Ovary (tissue), 9 donors: ENCODE data around the gene ST6GALNAC3. TPM values are rescaled to one million over a fixed set of nuclear protein-coding genes. Genes with fewer than 3 reads are reported as not detected.
"Not testable (repeated sequence)": the region's sequence is repeated elsewhere in the genome, so short reads cannot be mapped to it uniquely, and the experiment has no call there.

ENCODE experiments used
- DNase-seq, 5 donors: peaks; one replicate each; pipeline ENCODE4 v3.0.0-alpha.2; 2019 to 2020
- H3K27ac ChIP-seq, 2 donors: fragments of 200-600 bp; one replicate each; pipeline versions ENCODE4 v1.5.1 to v1.8.0; 2019 to 2022
- H3K27me3 ChIP-seq: fragments of 200-600 bp; one replicate; pipeline ENCODE4 v1.8.0; 2022
- H3K36me3 ChIP-seq: fragments of 200-600 bp; sonication (generic); one replicate; pipeline ENCODE4 v1.5.1; 2019
- H3K4me1 ChIP-seq: one replicate; pipeline ENCODE4 v1.8.1; 2013; ENCODE audit warnings: mild to moderate bottlenecking, moderate library complexity; ENCODE audit not compliant: insufficient read depth
- H3K4me3 ChIP-seq: fragments of 200-600 bp; sonication (generic); one replicate; pipeline ENCODE4 v1.5.1; 2017
- H3K9me3 ChIP-seq, 2 donors: fragments of 200-600 bp in 1 of 2; sonication (generic) in 1 of 2; one replicate each; pipeline versions ENCODE4 v1.5.1 to v1.8.1; 2013 to 2019; ENCODE audit warnings: mild to moderate bottlenecking in 1 of 2, moderate library complexity in 1 of 2
- CTCF ChIP-seq, 3 donors: fragments of 450-650 bp in 2 of 3; fragments of 200-600 bp in 1 of 3; IDR thresholded peaks; one replicate each; pipeline versions ENCODE4 v1.5.1 to v1.8.0; 2016 to 2022; ENCODE audit warnings: antibody characterized with exemption in 3 of 3, mild to moderate bottlenecking in 1 of 3
- EP300 ChIP-seq: sonication (generic); formaldehyde crosslinking; IDR thresholded peaks from one replicate; pipeline ENCODE4 v1.6.1; 2017; ENCODE audit warnings: antibody characterized with exemption
- POLR2A ChIP-seq: fragments of 450-650 bp; IDR thresholded peaks from one replicate; pipeline ENCODE4 v1.6.1; 2017; ENCODE audit warnings: antibody characterized with exemption, mild to moderate bottlenecking, moderate library complexity
- WGBS, 3 donors: extraction: QIAGEN DNeasy Blood & Tissue Kit in 1 of 3; methylation state at CpG; one replicate each; pipeline versions ENCODE4 v1.1.5 to v1.1.7; 2013 to 2017; 5-methylcytosine and 5-hydroxymethylcytosine counted together
- intact Hi-C, 4 donors: fragments of 100-400 bp; cut with DNase I; formaldehyde crosslinking; loops; one replicate each; pipeline versions ENCODE4 v1.11.0 to v1.15.1; 2022 to 2023
- polyA plus RNA-seq, 2 donors: library from polyadenylated mRNA; stranded (reverse); fragments of 200-250 nt in 1 of 2; fragments of 350-450 nt in 1 of 2; fragmentation: Illumina TruSeq in 1 of 2; extraction: RNeasy Lipid Tissue Mini Kit (QIAGEN cat#74804) in 1 of 2; gene quantifications; one replicate each; pipeline ENCODE4 v1.2.3, GENCODE V29; 2013 to 2014
- total RNA-seq, 7 donors: library from RNA; depleted of rRNA in 2 of 7; stranded (reverse); fragments of >200 nt in 2 of 7; fragmentation: NEBNext Ultra II Directional in 3 of 7; extraction: Animal tissue kit (Norgen Biotek cat#: 25700) in 3 of 7; gene quantifications; one replicate each; pipeline versions ENCODE4 v1.1.0 to v1.2.4, GENCODE V29; 2016 to 2023
- donor health status: DM: no; HTN: no; CAD: no; lungs with moderate emphysema.
- donor health status: DM: no; HTN: no; CAD: no.
- donor health status: Bipolar disorder and iron deficiency.
- donor health status: DM: yes; HTN: yes; CAD: no.
- donor health status: DM: no; HTN: no; CAD: no.
- donor health status: DM: yes; HTN: yes; CAD: no.

Gene ST6GALNAC3
- total and polyA plus RNA-seq, 9 donors, result 1.9 to 6.7 (median 4.0) TPM

GRCh38 chr1:76335882-76336281 is 261.3 kb downstream of the ST6GALNAC3 start:
- no peaks in the 10 kb centered on the region for H3K27me3 ChIP-seq
- intact Hi-C loops, result loop anchor here in 2 of 4 donors (5.0 to 10.0 kb wide), 2 partner anchors 786 to 789 kb away; no protein-coding TSS in a partner anchor
- DNase-seq, result no peak
- no peak overlapping the region for H3K4me3 ChIP-seq
- no peaks in the 10 kb centered on the region for H3K36me3 ChIP-seq
- H3K27ac ChIP-seq, result no peak overlapping the region
- no peak for TF ChIP-seq CTCF (IDR thresholded peaks at IDR 0.05)
- TF ChIP-seq EP300, result no peak
- no peak for TF ChIP-seq POLR2A
- H3K4me1 ChIP-seq, result peaks cover 9% of the 10 kb centered on the region
- H3K9me3 ChIP-seq, result no peaks in the 10 kb centered on the region

GRCh38 chr1:76336931-76337371 is 262.4 kb downstream of the ST6GALNAC3 start:
- no peak overlapping the region for H3K4me3 ChIP-seq
- TF ChIP-seq CTCF (IDR thresholded peaks at IDR 0.05), result no peak
- no peak for TF ChIP-seq EP300
- no peak for TF ChIP-seq POLR2A
- no peaks in the 10 kb centered on the region for H3K9me3 ChIP-seq
- intact Hi-C loops, result loop anchor here in 2 of 4 donors (5.0 to 10.0 kb wide), 2 partner anchors 785 to 788 kb away; no protein-coding TSS in a partner anchor
- peak; percentile 54 to 87 (median 80) for DNase-seq
- no peak overlapping the region for H3K27ac ChIP-seq
- 31 to 50% (median 46%) methylated on average over 8 of the region's 8 CpGs for WGBS, 3 donors
- no peaks in the 10 kb centered on the region for H3K36me3 ChIP-seq
- H3K27me3 ChIP-seq, result no peaks in the 10 kb centered on the region
- peaks cover 9% of the 10 kb centered on the region for H3K4me1 ChIP-seq

DNA sequence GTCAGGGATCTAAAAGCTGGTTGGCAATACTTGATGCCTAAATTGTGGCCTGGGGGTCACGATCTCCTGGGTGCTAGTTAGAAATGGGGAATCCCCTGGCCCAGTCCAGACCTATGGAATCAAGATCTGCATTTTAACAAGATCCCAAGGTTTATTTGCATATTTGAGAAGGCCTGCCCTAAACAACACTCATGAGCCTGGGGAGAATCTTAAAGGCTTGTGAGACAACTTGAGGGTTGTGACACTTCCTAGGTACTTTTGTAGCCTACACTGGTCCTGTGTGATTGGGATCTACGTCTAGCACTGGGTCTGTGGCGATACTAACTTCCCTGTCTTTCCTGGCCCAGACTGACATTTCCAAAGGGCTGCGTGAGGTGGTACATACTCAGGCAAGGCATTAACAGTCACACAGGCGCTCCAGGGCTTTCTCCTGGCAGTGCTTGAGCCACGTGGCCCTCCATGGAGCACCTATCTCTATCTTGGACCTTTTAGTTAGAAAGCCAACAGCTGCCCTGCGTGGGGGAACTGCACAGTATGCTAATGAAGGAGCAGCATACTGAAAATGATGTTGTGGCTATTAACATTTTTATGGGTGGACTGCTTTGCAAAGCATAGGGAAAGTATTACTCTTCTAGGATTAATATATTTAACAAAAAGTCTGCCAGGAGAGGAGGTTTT is 263.1 kb downstream of the ST6GALNAC3 start:
- no peak for DNase-seq
- H3K27ac ChIP-seq, result no peak overlapping the region
- H3K27me3 ChIP-seq, result no peaks in the 10 kb centered on the region
- intact Hi-C loops, result loop anchor here in 2 of 4 donors (5.0 to 10.0 kb wide), 2 partner anchors 785 to 787 kb away; no protein-coding TSS in a partner anchor
- H3K4me3 ChIP-seq, result no peak overlapping the region
- peaks cover 9% of the 10 kb centered on the region for H3K4me1 ChIP-seq
- no peaks in the 10 kb centered on the region for H3K9me3 ChIP-seq
- 59 to 78% (median 71%) methylated on average over 7 of the region's 7 CpGs for WGBS, 3 donors
- no peaks in the 10 kb centered on the region for H3K36me3 ChIP-seq
- TF ChIP-seq POLR2A, result no peak
- no peak for TF ChIP-seq CTCF (IDR thresholded peaks at IDR 0.05)
- no peak for TF ChIP-seq EP300

- no peaks in the 10 kb centered on the region for H3K36me3 ChIP-seq
- intact Hi-C loops, result no loop called here
- DNase-seq, result no peak
- H3K4me1 ChIP-seq, result peaks cover 9% of the 10 kb centered on the region
- TF ChIP-seq EP300 (no peak), POLR2A (no peak), CTCF (IDR thresholded peaks at IDR 0.05) (no peak)
- no peak overlapping the region for H3K4me3 ChIP-seq
- H3K27ac ChIP-seq, result no peak overlapping the region
- no peaks in the 10 kb centered on the region for H3K9me3 ChIP-seq
- WGBS, 3 donors, result 77 to 87% (median 86%) methylated on average over 2 of the region's 2 CpGs
- no peaks in the 10 kb centered on the region for H3K27me3 ChIP-seq
These were observed 265.5 kb downstream of the ST6GALNAC3 start for GRCh38 chr1:76340056-76340455.

- not testable (repeated sequence) for H3K27me3 ChIP-seq
These were observed 267.3 kb downstream of the ST6GALNAC3 start for GRCh38 chr1:76341816-76342215.

More at GRCh38 chr1:76341816-76342215, 267.3 kb downstream of the ST6GALNAC3 start:
- H3K27ac ChIP-seq, H3K36me3 ChIP-seq, H3K4me1 ChIP-seq, DNase-seq, intact Hi-C loops, H3K4me3 ChIP-seq, H3K9me3 ChIP-seq: not testable (repeated sequence)
- WGBS, 3 donors, result 91 to 97% (median 96%) methylated on average over 3 of the region's 3 CpGs
